HG03457 (cell line): ENCODE results near the gene CLPX.
"Not testable (repeated sequence)": the region's sequence is repeated elsewhere in the genome, so short reads cannot be mapped to it uniquely, and the experiment has no call there.

Source experiments
- ATAC-seq: cut with Tn5 transposase; IDR thresholded peaks from one replicate; pipeline ENCODE4 v1.9.1; 2021; ENCODE audit warnings: moderate number of reproducible peaks; ENCODE audit not compliant: unreplicated experiment

Gene CLPX

GRCh38 chr15:65102912-65103311 is 82.2 kb downstream of the CLPX start:
- no peak for ATAC-seq

GRCh38 chr15:65101891-65102708 is 83.0 kb downstream of the CLPX start:
- no peak for ATAC-seq

- no peak for ATAC-seq
Measured at GRCh38 chr15:65101411-65101890, 83.7 kb downstream of the CLPX start.

GRCh38 chr15:65100442-65100841 is 84.7 kb downstream of the CLPX start:
- no peak for ATAC-seq

GRCh38 chr15:65099801-65100200 is 85.3 kb downstream of the CLPX start:
- ATAC-seq, result not testable (repeated sequence)

- ATAC-seq, result no peak
Measured at GRCh38 chr15:65099336-65099735, 85.8 kb downstream of the CLPX start.
